H1 (cell line): ENCODE measurements around the gene APOL6. TPM values are rescaled to one million over a fixed set of nuclear protein-coding genes. Genes with fewer than 3 reads are reported as not detected.

Experiments used
- CTCF ChIA-PET: fragments of 300-600 bp; sonication (Branson Sonifier 250); formaldehyde crosslinking; loops from one replicate; lab custom pipeline; 2021; ENCODE audit not compliant: partially characterized antibody; lab: Charles Lee
- POLR2A ChIA-PET: fragments of 300-600 bp; sonication (Branson Sonifier 250); formaldehyde crosslinking; loops from one replicate; lab custom pipeline; 2021; ENCODE audit warnings: inconsistent platforms; ENCODE audit not compliant: partially characterized antibody; lab: Charles Lee
- DNase-seq, 2 experiments: peaks; one replicate each; pipeline versions ENCODE4 v3.0.0 to v3.0.0-alpha.2; 2010 to 2022; ENCODE audit warnings: low spot score in 2 of 2, low read depth in 1 of 2, mixed read lengths in 1 of 2
- FAIRE-seq: peaks from 2 replicates; lab custom pipeline; 2011; peaks lifted over from hg19 to GRCh38; lab: Jason Lieb, UNC
- H2AFZ ChIP-seq: 2 replicates; pipeline ENCODE4 v1.8.1; 2012; ENCODE audit warnings: low read length, inconsistent platforms
- H2AK5ac ChIP-seq: 2 replicates; pipeline ENCODE4 v1.6.1; 2013; ENCODE audit warnings: low read depth, low read length
- H2BK120ac ChIP-seq: replicated peaks from 2 replicates; pipeline ENCODE3; 2013; ENCODE audit warnings: low read depth, low read length, inconsistent platforms
- H2BK12ac ChIP-seq: 2 replicates; pipeline ENCODE4 v1.6.1; 2013; ENCODE audit warnings: low read depth, low read length
- H2BK15ac ChIP-seq: 2 replicates; pipeline ENCODE4 v1.6.1; 2013; ENCODE audit warnings: low read length
- H2BK20ac ChIP-seq: 2 replicates; pipeline ENCODE4 v1.6.1; 2013; ENCODE audit warnings: low read length
- H2BK5ac ChIP-seq: 2 replicates; pipeline ENCODE4 v1.6.1; 2013; ENCODE audit warnings: low read depth, low read length
- H3K14ac ChIP-seq: 2 replicates; pipeline ENCODE4 v1.6.1; 2013; ENCODE audit warnings: inconsistent platforms; ENCODE audit not compliant: insufficient read length
- H3K18ac ChIP-seq: 2 replicates; pipeline ENCODE4 v1.6.1; 2013; ENCODE audit warnings: low read length; ENCODE audit errors: extremely low read depth
- H3K23ac ChIP-seq: 2 replicates; pipeline ENCODE4 v1.6.1; 2013; ENCODE audit warnings: inconsistent platforms; ENCODE audit not compliant: insufficient read length
- H3K23me2 ChIP-seq: 2 replicates; pipeline ENCODE4 v1.6.1; 2013; ENCODE audit warnings: low read depth, low read length
- H3K27ac ChIP-seq: 2 replicates; pipeline ENCODE4 v1.6.1; 2011; ENCODE audit warnings: low read depth, low read length, inconsistent platforms
- H3K27me3 ChIP-seq, 4 experiments: replicated peaks in 1 of 4; 1 replicate in 1 of 4; 2 replicates in 3 of 4; pipeline versions ENCODE4 v1.6.1 to v1.8.1; 2011 to 2013; ENCODE audit warnings: low read length in 3 of 4, mild to moderate bottlenecking in 3 of 4, inconsistent platforms in 2 of 4, mixed read lengths in 2 of 4, moderate library complexity in 1 of 4; ENCODE audit not compliant: control insufficient read depth in 3 of 4, insufficient read depth in 3 of 4; ENCODE audit errors: extremely low read depth in 1 of 4
- H3K36me3 ChIP-seq, 4 experiments: 2 replicates each; pipeline versions ENCODE4 v1.6.1 to v1.8.1; 2011 to 2013; ENCODE audit warnings: mild to moderate bottlenecking in 4 of 4, low read length in 3 of 4, moderate library complexity in 2 of 4, control low read depth in 1 of 4, inconsistent platforms in 1 of 4; ENCODE audit not compliant: insufficient read depth in 4 of 4, control insufficient read depth in 2 of 4
- H3K4ac ChIP-seq: replicated peaks from 2 replicates; pipeline ENCODE3; 2013; ENCODE audit warnings: low read length, low read depth, mixed read lengths, inconsistent platforms; ENCODE audit not compliant: insufficient read length
- H3K4me1 ChIP-seq, 4 experiments: replicated peaks in 1 of 4; 1 replicate in 1 of 4; 2 replicates in 3 of 4; pipeline versions ENCODE4 v1.6.1 to v1.8.1; 2011 to 2013; ENCODE audit warnings: low read length in 3 of 4, inconsistent platforms in 2 of 4, mixed read lengths in 1 of 4; ENCODE audit not compliant: insufficient read depth in 4 of 4, control insufficient read depth in 3 of 4
- H3K4me2 ChIP-seq, 2 experiments: 2 replicates each; pipeline versions ENCODE4 v1.6.1 to v1.8.1; 2011 to 2013; ENCODE audit warnings: low read depth in 2 of 2, low read length in 2 of 2, control low read depth in 1 of 2, inconsistent platforms in 1 of 2, mild to moderate bottlenecking in 1 of 2; ENCODE audit not compliant: insufficient read depth in 1 of 2
- H3K4me3 ChIP-seq, 4 experiments: fragments of 200-600, 300-600 bp in 1 of 4; sonication (generic), shearing (Covaris generic), sonication (Bioruptor Twin) in 1 of 4; 2 replicates each; pipeline versions ENCODE4 v1.5.1 to v1.8.1; 2011 to 2016; ENCODE audit warnings: low read length in 4 of 4, low read depth in 3 of 4, control low read depth in 2 of 4, inconsistent platforms in 2 of 4, mild to moderate bottlenecking in 2 of 4, mixed read lengths in 1 of 4, moderate library complexity in 1 of 4; ENCODE audit not compliant: insufficient read depth in 2 of 4; ENCODE audit errors: extremely low read depth in 1 of 4
- H3K56ac ChIP-seq: replicated peaks from 2 replicates; pipeline ENCODE3; 2013; ENCODE audit warnings: low read depth, mild to moderate bottlenecking, mixed read lengths, low read length, inconsistent platforms; ENCODE audit not compliant: insufficient read length
- H3K79me1 ChIP-seq: 2 replicates; pipeline ENCODE4 v1.6.1; 2013; ENCODE audit warnings: low read depth, low read length, control low read depth
- H3K79me2 ChIP-seq, 2 experiments: 2 replicates each; pipeline versions ENCODE4 v1.6.1 to v1.8.1; 2012 to 2013; ENCODE audit warnings: low read length in 2 of 2, mild to moderate bottlenecking in 2 of 2, inconsistent platforms in 1 of 2; ENCODE audit not compliant: insufficient read depth in 2 of 2, control insufficient read depth in 1 of 2
- H3K9ac ChIP-seq, 4 experiments: replicated peaks in 1 of 4; 1 replicate in 1 of 4; 2 replicates in 3 of 4; pipeline versions ENCODE4 v1.6.1 to v1.8.1; 2011 to 2013; ENCODE audit warnings: low read depth in 3 of 4, low read length in 3 of 4, control low read depth in 2 of 4, mild to moderate bottlenecking in 2 of 4, moderate library complexity in 2 of 4, inconsistent platforms in 1 of 4; ENCODE audit errors: extremely low read depth in 1 of 4
- H3K9me3 ChIP-seq, 2 experiments: 2 replicates each; pipeline versions ENCODE4 v1.6.1 to v1.8.1; 2012 to 2013; ENCODE audit warnings: mild to moderate bottlenecking in 2 of 2, moderate library complexity in 2 of 2, control low read depth in 1 of 2, inconsistent platforms in 1 of 2, low read depth in 1 of 2, low read length in 1 of 2, mixed read lengths in 1 of 2; ENCODE audit not compliant: insufficient read depth in 2 of 2
- H4K20me1 ChIP-seq, 2 experiments: replicated peaks in 1 of 2; 2 replicates each; pipeline versions ENCODE3 to v1.8.1; 2011 to 2013; ENCODE audit warnings: inconsistent platforms in 2 of 2, low read length in 2 of 2, mild to moderate bottlenecking in 1 of 2; ENCODE audit not compliant: insufficient read depth in 2 of 2, control insufficient read depth in 1 of 2
- H4K5ac ChIP-seq: 2 replicates; pipeline ENCODE4 v1.6.1; 2013; ENCODE audit warnings: low read length, low read depth, mixed read lengths, inconsistent platforms; ENCODE audit not compliant: insufficient read length
- H4K8ac ChIP-seq: 2 replicates; pipeline ENCODE4 v1.8.0; 2013; ENCODE audit warnings: mild to moderate bottlenecking, moderate library complexity, low read length, inconsistent platforms; ENCODE audit not compliant: insufficient read depth; ENCODE audit errors: extremely low read depth
- H4K91ac ChIP-seq: replicated peaks from 2 replicates; pipeline ENCODE3; 2013; ENCODE audit warnings: low read length, mixed read lengths, inconsistent platforms; ENCODE audit not compliant: insufficient read length
- NRF1 ChIP-seq: IDR thresholded peaks from 2 replicates; pipeline ENCODE4 v1.6.1; 2011; ENCODE audit warnings: mild to moderate bottlenecking, low read depth, low read length, improper control_type of control experiment
- WGBS, 2 experiments: shearing (Covaris generic) in 1 of 2; methylation state at CpG; one replicate each; pipeline versions ENCODE4 v1.1.6 to v1.1.7; 2013 to 2015; ENCODE audit warnings: low lambda C conversion rate in 2 of 2, mixed read lengths in 2 of 2, inconsistent platforms in 1 of 2, low coverage in 1 of 2, missing lambda C conversion rate in 1 of 2; ENCODE audit not compliant: insufficient replicate concordance in 2 of 2, insufficient coverage in 1 of 2, insufficient read length in 1 of 2; ENCODE audit errors: extremely low coverage in 1 of 2, missing lambda C conversion rate in 1 of 2; 5-methylcytosine and 5-hydroxymethylcytosine counted together
- polyA plus RNA-seq, 7 experiments: library from polyadenylated mRNA; depleted of rRNA in 3 of 7; stranded (reverse) in 5 of 7; unstranded in 2 of 7; fragments of >200 nt in 5 of 7; fragments of 200-250 nt in 2 of 7; gene quantifications; 1 replicate in 5 of 7; 2 replicates in 1 of 7; 4 replicates in 1 of 7; pipeline versions ENCODE4 v1.2.1 to v1.2.3, GENCODE V29; 2011 to 2013; ENCODE audit warnings: missing spikeins in 2 of 7, mixed read lengths in 2 of 7
- total RNA-seq: library from RNA; stranded (reverse); fragmentation: NEBNext Ultra II Directional; extraction: Animal tissue kit (Norgen Biotek cat#: 25700); gene quantifications from 2 replicates; pipeline ENCODE4 v1.2.1, GENCODE V29; 2021

Gene APOL6
- total and polyA plus RNA-seq, 2 of the 8 experiments (the other 6 are each of a cell fraction or from before 2014, with no cell fraction given) = 0.06 to 0.13 TPM

- Histone ChIP-seq H2BK12ac (peak overlapping the region; percentile 84; the same call in 1 of the 2 replicates), H4K91ac (no peak overlapping the region), H3K23ac (no peak overlapping the region), H3K9ac (no peak overlapping the region), H3K27ac (no peak overlapping the region), H4K8ac (no peak overlapping the region), H3K79me1 (no peaks in the 10 kb centered on the region), H4K20me1 (peaks cover 0 to 3% of the 10 kb centered on the region in 2 experiments), H3K4me3 (no peak overlapping the region), H2BK120ac (no peak overlapping the region), H3K18ac (no peak overlapping the region), H3K27me3 (peaks cover 0 to 2% (median 0%) of the 10 kb centered on the region in 4 experiments; a peak in 1 of 7 replicates), H3K36me3 (no peaks in the 10 kb centered on the region; a peak in 1 of 8 replicates), H3K4me1 (peaks cover 0 to 16% (median 7%) of the 10 kb centered on the region in 4 experiments; a peak in 6 of 7 replicates), H2BK15ac (0 out of 2 replicates have a peak overlapping the region, but pooled peaks have one; percentile 46), H3K4ac (no peak overlapping the region), H3K14ac (no peak overlapping the region), H3K4me2 (no peak overlapping the region), H3K9me3 (no peaks in the 10 kb centered on the region), H3K79me2 (no peaks in the 10 kb centered on the region), H2AFZ (no peak overlapping the region), H4K5ac (no peak overlapping the region), H3K56ac (no peak overlapping the region), H2BK5ac (no peak overlapping the region), H2AK5ac (peak overlapping the region; percentile 96; the same call in 1 of the 2 replicates), H2BK20ac (peak overlapping the region; percentile 48; the same call in 1 of the 2 replicates), H3K23me2 (peaks cover 9% of the 10 kb centered on the region)
- TF ChIP-seq NRF1 = no peak
- DNase-seq (no peak), FAIRE-seq (no peak)
- WGBS, 2 experiments = 93% methylated on average over 3 of the region's 3 CpGs; no CpG with 5 or more reads in 1 of the 2 experiments
- ChIA-PET CTCF (interaction anchor here (0.6 to 1.4 kb wide), 3 partner anchors 117 to 285 kb away, joined by 3 read pairs; no protein-coding TSS in a partner anchor), POLR2A (interaction anchor here (1.0 kb wide), 1 partner anchor 166 kb away, joined by 3 read pairs; no protein-coding TSS in a partner anchor)
Measured at GRCh38 chr22:35628732-35629131, 19.5 kb upstream of the APOL6 start.
